ENCODE results near the gene DLX2.
A peak's percentile ranks its signal among the peaks of the same experiment; 100 is the strongest.

Gene DLX2

DNA sequence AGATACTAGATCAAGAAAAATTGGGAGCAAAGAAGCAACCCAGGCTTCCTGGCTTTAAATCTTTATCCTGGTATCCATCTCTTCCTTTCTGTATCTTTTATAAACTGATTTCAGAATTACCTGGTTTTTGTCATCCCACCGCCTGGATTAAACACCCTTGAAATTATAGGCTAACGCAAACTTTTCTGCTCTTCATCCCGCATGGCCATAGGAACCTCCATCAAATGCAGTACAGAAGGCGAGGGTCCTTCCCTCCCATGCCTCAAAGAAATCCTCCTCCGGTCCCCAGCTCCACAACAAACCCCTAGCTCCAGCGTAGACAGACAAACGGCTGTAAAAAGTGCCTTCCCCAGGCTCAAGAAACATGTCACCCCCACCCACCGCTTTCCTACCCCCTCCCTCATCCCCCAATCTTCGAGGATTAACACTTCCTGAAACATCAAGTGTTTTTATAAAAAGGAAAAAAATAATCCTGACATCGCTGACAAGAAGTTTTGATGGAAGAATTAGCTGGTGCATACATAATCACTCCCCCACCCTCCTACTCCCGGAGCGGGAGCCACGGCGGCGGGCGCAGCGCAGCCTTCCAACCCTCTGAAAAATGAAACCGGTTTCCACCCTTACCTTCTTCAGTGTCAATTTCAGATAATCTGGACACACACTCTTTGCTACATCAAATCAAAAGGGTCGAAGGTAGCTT is 9.8 kb downstream of the DLX2 start:
- DNase-seq = no peak

DNA sequence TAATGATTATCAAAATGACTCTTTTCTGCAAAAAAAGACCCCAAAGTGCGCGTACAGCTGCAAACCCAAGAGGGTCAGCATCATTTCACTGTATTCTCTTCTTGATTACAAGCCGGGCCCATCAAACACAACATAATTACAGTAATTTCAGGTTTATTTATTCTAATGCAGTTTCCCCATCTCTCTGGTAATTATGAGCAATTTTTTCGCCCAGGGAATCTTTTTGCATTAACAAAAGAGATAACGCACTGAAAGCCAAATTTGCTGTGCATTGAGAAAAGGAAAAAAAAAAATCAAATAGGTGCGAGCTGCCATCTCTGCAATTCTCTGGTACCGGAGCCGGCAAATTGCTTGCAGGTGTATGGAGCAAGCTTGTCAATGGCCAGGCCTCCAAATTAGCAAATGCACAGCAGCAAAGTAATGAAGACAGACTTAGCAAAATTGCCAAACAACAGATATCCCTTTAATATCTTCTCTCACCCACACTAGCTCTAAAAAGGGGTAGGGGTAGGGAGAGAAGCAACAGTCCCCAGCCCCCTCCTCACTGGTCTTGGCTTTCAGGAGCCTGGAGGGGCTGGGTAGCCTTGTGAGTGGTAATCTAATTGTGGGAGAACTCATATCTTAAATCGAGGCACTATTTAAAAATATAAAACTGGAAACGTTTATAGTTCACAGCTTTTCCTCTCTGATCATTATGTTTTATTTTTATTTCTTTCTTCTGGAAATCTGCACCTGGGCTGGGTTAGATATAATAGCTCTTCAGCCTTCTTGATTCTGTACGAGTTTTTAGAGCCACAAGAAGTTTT is 10.7 kb downstream of the DLX2 start:
- DNase-seq = peak; percentile 92 to 97

DNA sequence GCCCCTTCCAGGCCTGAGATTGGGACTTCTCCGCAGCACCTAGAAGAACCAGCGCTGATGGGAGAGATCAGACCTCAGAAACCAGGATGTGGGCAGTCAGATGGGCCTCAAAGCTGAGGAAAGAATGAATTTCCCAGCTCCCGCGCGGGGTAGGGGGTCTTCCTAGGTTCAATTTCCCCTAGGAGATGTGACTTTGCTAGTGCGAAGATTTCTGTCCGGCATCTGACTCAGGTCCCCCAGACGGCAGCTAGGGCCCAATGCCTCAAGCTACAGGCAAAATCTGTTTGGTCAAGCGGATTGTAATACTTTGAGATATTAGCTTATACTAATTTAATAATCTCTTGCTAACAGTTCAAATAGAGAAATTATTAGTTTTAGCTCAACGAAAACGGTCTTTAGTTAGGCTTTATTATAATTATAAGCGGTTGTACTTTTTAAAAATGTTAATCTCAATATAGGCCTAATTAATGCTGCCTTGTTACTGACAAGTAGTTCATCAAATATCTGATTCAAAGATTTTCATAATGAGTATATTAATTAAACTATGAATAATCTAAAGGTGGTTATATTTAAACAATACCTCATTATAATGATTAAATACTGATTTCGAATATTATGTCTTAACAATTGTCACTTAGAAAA is 11.6 kb downstream of the DLX2 start:
- DNase-seq = no peak

DNA sequence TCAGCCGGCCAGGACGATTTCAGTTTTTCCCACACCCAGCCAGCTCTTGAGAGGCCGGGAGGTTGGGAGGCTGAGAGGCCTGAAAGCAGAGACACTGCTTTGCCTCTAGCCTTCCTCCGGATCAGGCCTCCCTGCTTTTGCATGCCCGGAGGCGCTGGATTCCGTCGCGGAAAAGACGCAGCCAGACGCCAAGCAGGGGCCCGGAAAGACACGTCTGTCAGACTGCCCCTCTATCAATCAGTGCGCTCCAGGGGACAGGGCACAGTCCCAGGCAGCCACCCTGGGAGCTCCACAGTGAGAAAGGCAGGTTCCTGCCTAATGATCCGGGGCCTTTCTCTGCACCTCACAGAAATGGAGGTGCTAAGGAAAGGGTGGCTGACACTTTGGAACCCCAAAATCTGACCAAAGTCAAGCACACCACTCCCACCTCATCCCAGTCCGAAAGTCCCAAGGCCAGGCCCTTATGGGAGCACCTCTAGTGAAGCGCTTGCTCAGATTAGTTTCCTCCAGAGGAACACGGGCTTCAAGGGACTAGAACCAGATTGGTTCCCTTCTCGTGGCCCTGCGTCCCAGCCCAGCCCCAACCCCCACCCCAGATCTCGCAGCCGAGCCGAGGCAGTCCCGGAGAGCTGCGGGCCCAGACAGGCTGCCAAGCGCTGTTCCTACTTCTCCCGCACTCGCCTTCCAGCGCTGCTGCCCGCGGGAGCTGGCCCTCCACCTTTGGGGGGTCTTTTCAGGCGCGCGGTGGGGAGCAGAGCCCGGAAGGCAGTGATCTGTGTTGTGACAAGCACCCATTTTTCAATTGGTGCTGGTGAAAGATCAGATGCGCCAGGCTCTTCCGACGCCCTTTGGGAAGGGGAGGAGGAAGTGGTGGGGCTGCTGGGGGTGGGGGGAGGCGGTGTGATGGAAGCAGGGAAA is 12.4 kb downstream of the DLX2 start:
- no peak for DNase-seq

DNA sequence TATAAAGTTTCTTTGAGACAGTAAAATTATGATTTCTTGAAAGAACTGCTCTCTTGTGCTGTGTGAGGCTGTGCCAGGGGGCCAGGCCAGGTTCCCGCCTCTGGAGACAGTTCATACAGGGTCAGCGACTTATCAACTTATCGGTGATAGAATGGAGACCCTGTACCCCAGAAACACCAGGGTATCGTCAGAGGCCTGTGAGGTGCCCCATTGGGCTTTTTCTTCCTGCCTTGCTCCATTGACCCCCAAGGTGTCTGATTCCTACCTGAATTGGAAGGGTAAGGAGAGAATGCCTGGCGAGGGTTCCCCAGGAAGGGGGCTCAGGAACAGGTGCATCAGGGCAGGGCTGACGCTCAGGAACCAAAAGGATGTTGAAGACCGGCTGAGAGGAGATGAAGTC is 13.1 kb downstream of the DLX2 start:
- no peak for DNase-seq

DNA sequence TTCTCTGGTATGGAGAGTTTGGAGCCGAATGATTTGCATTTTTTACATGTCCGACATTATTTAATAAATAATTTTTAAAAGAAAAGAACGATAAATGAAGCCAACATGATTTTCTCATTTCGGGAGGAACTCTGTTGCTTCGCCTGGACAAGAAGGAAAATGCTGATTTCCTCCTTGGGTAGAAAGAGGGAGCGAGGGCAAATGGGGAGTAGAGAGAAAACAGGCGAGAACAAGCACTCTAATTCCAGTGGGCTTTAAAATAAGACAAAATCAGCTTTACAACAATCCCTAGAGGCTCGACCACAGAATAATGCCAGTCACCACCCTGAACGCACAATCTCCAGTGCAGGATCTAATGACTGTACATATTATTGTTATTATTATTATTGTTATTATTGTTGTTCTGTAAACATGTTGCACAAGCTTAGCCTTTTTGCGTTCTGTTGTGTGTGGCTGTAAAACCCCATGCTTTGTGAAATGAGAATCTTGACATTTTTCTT is 13.6 kb downstream of the DLX2 start:
- DNase-seq = no peak

DNA sequence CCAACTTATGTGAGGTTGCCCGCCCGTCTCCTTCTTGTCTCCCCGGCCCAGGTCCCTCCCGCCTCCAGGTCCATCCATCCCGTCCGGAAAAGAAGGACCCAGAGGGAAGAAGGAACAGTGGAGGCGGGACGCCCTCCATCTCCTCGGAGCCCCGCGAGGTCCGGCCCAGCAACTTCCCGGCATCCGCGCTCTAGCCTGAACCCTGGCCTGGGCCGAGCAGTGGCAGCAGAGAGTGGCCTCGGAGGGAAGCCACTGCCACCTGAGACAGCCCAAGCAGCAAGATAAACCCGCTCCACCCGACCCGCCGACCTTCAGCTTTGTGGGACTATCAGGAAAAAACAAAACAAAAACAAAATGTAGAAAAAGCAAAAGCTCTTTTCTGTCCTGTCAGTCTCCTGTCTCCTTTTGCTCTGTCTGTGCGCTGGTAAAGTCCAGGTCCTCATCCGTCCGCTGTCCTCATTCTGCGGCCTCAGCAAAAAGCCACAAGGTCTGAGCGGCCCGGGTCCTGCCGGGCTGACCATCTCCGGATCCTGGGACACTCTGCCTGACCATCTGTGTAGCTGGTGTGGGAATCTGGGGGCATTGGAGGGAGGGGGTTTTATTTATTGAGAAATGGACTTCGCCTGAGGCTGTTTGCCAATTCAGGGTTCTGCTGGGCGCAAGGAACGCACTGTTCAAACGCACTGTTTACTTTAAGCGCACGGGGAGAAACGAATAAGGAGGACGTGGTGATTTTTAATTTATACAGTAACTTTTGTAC is 14.3 kb downstream of the DLX2 start:
- no peak for DNase-seq

DNA sequence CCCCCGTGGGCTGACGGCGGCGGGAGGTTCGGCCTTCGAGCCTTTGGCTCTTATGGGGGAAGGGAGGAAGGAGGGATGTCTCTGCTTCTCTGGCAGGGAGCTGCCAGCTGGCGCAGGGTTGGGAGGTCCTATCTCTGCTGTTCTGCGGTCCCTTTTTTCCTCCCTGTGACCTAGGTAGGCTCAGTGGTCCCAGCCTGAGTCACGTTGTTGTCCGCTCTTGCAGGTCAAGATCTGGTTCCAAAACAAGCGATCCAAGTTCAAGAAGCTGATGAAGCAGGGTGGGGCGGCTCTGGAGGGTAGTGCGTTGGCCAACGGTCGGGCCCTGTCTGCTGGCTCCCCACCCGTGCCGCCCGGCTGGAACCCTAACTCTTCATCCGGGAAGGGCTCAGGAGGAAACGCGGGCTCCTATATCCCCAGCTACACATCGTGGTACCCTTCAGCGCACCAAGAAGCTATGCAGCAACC is 14.9 kb downstream of the DLX2 start:
- DNase-seq = no peak

DNA sequence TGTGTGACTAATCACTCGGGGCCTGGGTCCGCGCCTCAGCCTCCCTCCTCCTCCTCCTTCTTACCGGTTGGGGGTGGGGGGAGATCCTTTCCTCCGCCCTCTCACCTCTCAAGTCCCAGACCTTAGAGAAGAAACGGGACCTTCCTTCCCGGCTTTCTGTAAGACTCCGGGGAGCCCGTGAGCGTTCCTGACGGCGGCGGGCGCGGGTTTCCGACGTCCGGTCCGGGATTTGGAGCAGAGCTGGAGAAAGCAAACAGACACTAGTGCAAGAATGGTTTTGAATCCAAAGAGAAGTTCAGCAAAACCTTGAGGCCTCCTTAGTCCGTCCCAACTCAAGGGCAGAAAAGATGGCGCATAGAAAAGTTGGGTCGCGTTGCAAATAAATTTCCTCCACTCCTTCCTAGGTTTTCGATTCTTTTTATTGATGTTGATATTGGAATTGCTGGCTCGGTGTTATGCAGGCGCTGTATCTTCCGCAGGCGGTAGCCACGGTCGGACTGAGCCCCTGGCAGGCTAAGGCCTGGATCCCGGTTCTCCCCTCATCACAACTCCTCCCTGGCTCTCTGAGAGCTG is 15.4 kb downstream of the DLX2 start:
- DNase-seq = no peak

DNA sequence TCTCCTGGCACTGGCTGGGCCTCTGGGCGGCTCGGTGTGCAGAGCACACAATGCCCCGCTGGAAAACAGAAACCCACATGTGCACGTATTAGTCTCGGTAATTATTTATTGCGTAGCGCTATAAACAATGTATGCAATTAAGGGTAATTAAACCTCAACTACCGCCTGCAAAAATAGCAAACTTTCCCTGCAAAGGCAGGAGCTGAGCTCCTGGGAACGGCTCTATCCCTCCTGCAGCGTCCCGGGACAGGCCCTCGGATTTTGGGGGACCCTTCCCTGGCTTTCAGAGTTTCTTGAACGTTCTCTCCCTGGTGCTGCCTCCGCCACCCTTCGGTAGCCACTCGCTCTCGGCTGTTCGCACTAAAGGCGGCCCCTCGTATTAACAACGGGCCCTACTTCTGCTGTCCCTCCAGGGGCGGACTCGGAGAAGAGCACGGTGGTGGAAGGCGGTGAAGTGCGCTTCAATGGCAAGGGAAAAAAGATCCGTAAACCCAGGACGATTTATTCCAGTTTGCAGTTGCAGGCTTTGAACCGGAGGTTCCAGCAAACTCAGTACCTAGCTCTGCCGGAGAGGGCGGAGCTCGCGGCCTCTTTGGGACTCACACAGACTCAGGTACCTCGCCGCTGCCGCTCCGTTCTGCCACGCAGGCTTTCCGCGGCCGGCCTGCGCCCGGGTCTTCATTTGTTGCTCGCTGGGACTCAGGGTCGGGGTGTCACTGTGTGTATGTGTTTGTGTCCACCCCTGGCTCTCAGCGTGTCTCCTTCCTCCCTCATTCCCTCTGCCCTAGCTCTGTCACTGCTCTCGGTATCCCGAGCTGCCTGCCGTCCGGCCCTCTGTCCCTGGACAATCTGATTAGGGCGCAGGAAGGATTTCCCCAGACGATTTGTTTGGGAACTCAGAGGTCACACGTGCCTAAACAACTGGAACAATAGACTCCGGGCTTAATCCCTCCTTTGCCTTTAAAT is 16.2 kb downstream of the DLX2 start:
- DNase-seq = no peak

DNA sequence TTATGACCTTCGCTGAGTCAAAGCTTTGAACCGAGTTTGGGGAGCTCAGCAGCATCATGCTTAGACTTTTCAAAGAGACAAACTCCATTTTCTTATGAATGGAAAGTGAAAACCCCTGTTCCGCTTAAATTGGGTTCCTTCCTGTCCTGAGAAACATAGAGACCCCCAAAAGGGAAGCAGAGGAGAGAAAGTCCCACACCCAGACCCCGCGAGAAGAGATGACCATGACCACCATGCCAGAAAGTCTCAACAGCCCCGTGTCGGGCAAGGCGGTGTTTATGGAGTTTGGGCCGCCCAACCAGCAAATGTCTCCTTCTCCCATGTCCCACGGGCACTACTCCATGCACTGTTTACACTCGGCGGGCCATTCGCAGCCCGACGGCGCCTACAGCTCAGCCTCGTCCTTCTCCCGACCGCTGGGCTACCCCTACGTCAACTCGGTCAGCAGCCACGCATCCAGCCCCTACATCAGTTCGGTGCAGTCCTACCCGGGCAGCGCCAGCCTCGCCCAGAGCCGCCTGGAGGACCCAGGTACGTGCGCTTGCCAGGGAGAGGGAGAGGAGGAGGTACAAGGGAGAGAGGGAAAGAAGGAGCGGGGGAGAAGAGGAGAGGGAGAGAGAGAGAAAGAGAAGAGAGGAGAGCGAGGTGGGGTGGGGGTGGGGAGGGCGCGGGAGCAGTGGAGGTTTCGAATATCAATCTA is 17.1 kb downstream of the DLX2 start, which contains the start of gene DLX1:
Gene DLX1 (plus strand): TSS at position 48 of the 700 bp plus-strand sequence. CDS start 171 bp downstream, at position 219.
- DNase-seq = no peak

DNA sequence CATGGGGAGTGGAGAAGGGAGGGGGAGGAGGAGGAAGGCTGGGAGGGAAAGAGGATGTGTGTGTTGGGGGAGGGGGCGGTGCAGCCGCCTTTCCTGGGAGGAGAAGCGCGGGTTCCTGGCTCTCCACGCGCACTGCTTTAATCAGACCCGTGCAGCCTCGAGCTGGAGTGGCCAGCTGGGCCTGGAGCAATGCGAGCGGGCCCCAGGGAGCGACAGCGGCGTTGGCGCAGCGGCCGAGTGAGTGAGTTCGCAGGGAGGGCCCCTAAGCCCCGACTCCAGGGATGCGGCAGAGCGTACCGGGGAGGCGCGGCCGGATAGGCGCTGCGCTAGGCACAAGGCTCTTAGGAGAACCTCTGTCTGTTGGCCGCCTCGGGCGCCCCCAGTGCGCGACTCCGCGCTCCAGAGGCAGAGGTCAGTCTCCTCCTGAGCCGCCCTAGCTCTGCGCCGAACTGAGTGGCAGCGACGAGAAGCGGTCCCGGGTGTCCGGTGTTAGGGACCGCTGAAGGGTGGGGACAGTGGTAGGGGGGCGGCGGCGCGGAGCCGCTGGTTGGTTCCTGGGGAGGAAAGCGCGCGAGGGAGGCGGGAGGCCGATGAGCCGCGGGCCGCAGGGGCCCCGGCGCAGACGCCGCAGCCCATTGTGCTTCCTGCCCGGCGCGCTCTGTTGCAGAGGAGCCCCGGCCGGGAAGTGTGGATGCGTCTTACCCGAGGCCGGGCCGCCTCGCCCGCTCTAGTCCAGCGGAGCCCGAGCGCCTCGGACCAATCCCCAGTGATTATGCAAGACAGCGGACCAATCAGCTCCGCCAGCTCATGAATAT is 17.8 kb downstream of the DLX2 start:
- peak; percentile 93 to 97 for DNase-seq

DNA sequence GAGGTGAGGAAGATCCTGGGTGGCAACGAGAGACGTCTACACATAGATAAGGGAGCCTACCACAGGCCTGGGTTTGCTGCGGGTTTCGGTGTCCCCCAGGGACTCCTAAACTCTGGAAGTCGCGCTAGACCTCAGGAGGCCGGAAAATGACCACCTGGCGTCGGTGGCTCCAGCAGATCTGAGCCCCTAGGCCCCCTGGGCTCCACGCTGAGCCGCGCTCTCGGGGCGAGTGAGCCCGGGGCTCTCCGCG is 18.4 kb downstream of the DLX2 start:
- DNase-seq = no peak

DNA sequence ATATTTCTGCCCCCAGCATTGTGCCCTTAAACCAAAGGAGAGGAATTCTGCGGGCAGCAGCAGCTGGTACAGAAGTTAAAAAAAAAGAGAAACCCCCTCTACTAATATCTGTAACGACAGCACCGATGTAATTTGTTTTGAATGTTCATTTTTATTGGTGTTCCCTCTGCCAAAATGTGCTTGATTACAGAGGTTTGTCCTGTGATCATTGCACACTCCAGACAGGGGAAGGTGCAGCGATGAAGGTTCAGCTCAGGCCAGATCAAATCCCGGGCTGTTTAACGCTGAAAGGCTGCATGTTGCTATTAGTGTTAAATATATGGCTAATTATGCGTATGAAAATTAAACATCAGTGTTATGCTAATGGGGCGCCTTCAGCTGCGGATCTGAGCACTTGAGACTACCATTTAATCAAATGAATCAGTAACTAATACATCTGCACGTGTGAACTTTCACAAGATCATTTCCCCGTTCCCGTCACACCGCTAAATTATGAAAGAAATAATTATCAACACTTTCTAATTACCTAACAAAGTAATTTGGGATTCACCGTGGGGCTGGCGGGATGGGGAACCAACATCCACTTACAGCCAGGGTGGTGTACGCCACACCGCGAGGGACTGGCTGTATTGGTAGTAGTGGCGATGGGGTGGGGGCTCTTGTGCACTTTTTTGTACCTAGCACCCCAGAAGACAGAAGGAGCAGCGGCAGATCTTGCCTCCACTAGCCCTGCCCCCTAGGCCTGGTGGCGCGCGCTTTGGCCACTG is 18.9 kb downstream of the DLX2 start:
- no peak for DNase-seq

DNA sequence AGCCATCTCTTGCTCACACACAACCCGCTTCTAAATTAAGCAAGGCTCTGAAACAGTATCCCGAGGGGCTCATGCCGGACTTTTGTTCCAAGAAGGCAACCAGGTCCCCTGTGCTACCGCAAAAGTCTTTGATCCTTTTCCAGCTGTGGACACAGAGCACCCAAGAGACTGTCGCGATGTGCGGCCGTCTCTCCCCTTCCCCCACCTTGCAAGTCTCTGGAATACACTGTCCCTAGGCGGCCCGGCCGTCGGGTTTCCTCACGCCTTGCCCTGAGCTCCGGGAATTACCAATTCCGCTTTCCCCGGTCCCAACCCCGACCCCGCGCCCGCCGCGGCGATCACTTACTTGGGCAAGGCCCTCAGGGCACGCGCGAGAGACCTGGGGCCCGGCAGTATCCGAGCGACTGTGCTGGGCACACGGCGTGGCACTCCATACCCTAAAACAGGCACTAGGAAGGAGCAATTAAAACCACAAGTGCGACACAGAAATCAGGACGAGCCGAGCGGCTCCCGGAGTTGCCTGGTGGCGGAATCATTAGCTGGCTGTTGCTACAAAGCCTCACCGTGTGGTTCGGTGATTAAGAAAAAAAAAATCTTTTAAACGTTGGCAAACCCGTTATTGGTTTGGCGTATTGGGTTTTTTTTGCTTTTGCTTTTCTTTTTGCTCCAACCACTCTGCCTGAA is 19.6 kb downstream of the DLX2 start:
- DNase-seq = no peak

DNA sequence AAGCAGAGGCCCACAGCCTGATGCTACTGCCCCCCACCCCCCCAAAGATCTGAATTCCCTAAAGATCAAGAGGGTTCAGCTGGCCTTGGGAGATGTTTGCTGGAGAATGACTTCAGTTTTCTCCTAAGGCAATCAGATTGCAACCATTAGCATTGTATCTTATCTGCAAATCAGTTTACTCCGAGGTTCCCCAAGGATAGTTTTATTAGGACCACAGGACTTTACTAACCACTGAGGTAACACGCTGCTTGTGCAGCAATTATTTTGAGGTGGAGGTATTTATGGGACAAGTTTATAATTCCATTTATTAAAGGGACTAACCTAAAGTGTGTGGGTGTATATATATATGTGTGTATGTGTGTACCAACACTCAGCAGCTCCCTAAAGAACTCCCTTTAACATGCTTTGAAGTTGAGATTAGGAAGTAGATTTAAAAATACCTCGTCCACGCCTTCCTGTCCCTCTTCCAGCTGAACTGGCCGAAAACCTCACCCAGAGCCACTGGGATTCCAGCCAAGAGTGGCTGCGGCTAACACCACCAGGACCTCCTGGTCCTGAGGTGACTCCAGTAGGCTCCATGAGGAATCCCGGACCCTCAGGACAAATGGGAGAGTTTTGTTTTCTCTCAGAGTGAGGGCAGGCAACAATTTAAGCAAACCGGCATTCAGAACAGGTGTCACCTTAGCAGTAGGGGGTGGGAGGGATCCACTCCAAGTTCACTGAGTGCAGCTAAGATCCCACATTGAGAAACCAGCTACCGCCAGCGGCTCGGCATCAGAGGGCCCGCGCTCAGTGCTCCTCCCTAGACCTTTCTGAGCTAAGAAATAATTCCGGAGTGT is 20.4 kb downstream of the DLX2 start:
- no peak for DNase-seq
